SK-N-SH treated with all-trans-retinoic acid at 6 μM for 48 hours (cell line): ENCODE results near the gene NREP.
"Not testable (repeated sequence)": the region's sequence is repeated elsewhere in the genome, so short reads cannot be mapped to it uniquely, and the experiment has no call there.

Experiments
- ATAC-seq: fragments of 200-7000 bp; cut with Tn5 transposase; 3 replicates; pipeline ENCODE4 v1.9.1; 2020; ENCODE audit warnings: mild to moderate bottlenecking, moderate library complexity
- ARNTL ChIP-seq: fragments of 450-650 bp; formaldehyde crosslinking; IDR thresholded peaks from 2 replicates; pipeline ENCODE4 v1.5.0; 2020; ENCODE audit warnings: low read depth, mild to moderate bottlenecking, moderate library complexity, borderline replicate concordance
- BACH2 ChIP-seq: fragments of 250-450 bp; sonication (Bioruptor Pico); IDR thresholded peaks from 2 replicates; pipeline ENCODE4 v1.9.0; 2021; ENCODE audit warnings: mild to moderate bottlenecking, borderline replicate concordance
- CREB5 ChIP-seq: fragments of 250-450 bp; sonication (Bioruptor Pico); IDR thresholded peaks from 2 replicates; pipeline ENCODE4 v1.5.1; 2020; ENCODE audit warnings: low read depth, mild to moderate bottlenecking, moderate library complexity
- CSDC2 ChIP-seq: fragments of 250-450 bp; sonication (Bioruptor Pico); IDR thresholded peaks from 2 replicates; pipeline ENCODE4 v1.5.0; 2020; ENCODE audit warnings: mild to moderate bottlenecking, moderate library complexity
- ESRRG ChIP-seq: fragments of 250-450 bp; sonication (Bioruptor Pico); IDR thresholded peaks from 2 replicates; pipeline ENCODE4 v1.6.1; 2021; ENCODE audit warnings: mild to moderate bottlenecking
- GLIS3 ChIP-seq: fragments of 250-450 bp; sonication (Bioruptor Pico); IDR thresholded peaks from 2 replicates; pipeline ENCODE4 v1.5.0; 2020; ENCODE audit warnings: mild to moderate bottlenecking, moderate library complexity
- ISL1 ChIP-seq: fragments of 250-450 bp; sonication (Bioruptor Pico); IDR thresholded peaks from 2 replicates; pipeline ENCODE4 v2.1.2; 2022; ENCODE audit warnings: mild to moderate bottlenecking, moderate library complexity
- OSR1 ChIP-seq: fragments of 250-450 bp; sonication (Bioruptor Pico); IDR thresholded peaks from 2 replicates; pipeline ENCODE4 v1.8.0; 2022; ENCODE audit warnings: moderate library complexity, mild to moderate bottlenecking, inconsistent platforms
- PATZ1 ChIP-seq: fragments of 250-450 bp; sonication (Bioruptor Pico); IDR thresholded peaks from 2 replicates; pipeline ENCODE4 v1.8.0; 2020; ENCODE audit warnings: mild to moderate bottlenecking, moderate library complexity, borderline replicate concordance
- POU6F1 ChIP-seq: fragments of 250-450 bp; sonication (Bioruptor Pico); IDR thresholded peaks from 2 replicates; pipeline ENCODE4 v1.8.0; 2021; ENCODE audit warnings: low read depth, mild to moderate bottlenecking, moderate library complexity, borderline replicate concordance
- PPARA ChIP-seq: fragments of 250-450 bp; sonication (Bioruptor Pico); IDR thresholded peaks from 2 replicates; pipeline ENCODE4 v1.5.0; 2020; ENCODE audit warnings: mild to moderate bottlenecking, borderline replicate concordance
- RARB ChIP-seq: fragments of 250-450 bp; sonication (Bioruptor Pico); IDR thresholded peaks from 2 replicates; pipeline ENCODE4 v1.8.0; 2021; ENCODE audit warnings: mild to moderate bottlenecking, moderate library complexity
- TCF4 ChIP-seq: fragments of 250-450 bp; sonication (Bioruptor Pico); IDR thresholded peaks from 2 replicates; pipeline ENCODE4 v1.8.0; 2021; ENCODE audit warnings: mild to moderate bottlenecking, moderate library complexity, borderline replicate concordance
- ZC3H10 ChIP-seq: fragments of 250-450 bp; sonication (Bioruptor Pico); IDR thresholded peaks from 2 replicates; pipeline ENCODE4 v1.5.1; 2021; ENCODE audit warnings: mild to moderate bottlenecking, moderate library complexity
- ZFP3 ChIP-seq: fragments of 250-450 bp; sonication (Bioruptor Pico); IDR thresholded peaks from 2 replicates; pipeline ENCODE4 v1.5.0; 2020; ENCODE audit warnings: mild to moderate bottlenecking, moderate library complexity
- ZFP30 ChIP-seq: fragments of 450-650 bp; formaldehyde crosslinking; IDR thresholded peaks from 2 replicates; pipeline ENCODE4 v1.5.0; 2022; ENCODE audit warnings: mild to moderate bottlenecking, moderate library complexity
- ZNF565 ChIP-seq: fragments of 450-650 bp; formaldehyde crosslinking; conservative IDR thresholded peaks from 2 replicates; pipeline ENCODE4 v1.5.0; 2020; ENCODE audit warnings: low read depth, mild to moderate bottlenecking, moderate library complexity
- ZNF70 ChIP-seq: fragments of 450-650 bp; formaldehyde crosslinking; IDR thresholded peaks from 2 replicates; pipeline ENCODE4 v1.5.0; 2020; ENCODE audit warnings: mild to moderate bottlenecking, moderate library complexity
- ZNF8 ChIP-seq: fragments of 450-650 bp; formaldehyde crosslinking; IDR thresholded peaks from 2 replicates; pipeline ENCODE4 v1.5.0; 2020; ENCODE audit warnings: mild to moderate bottlenecking, moderate library complexity

The NREP gene

GRCh38 chr5:111726986-111727385 lies 30.0 kb downstream of the NREP start:
- ATAC-seq, result no peak

GRCh38 chr5:111722140-111722539 lies 34.9 kb downstream of the NREP start:
- TF ChIP-seq PATZ1 (CRISPR knock-in tag) (no peak), PPARA (CRISPR knock-in tag) (no peak), CREB5 (no peak), ZC3H10 (CRISPR knock-in tag) (no peak), ZNF8 (no peak), ESRRG (CRISPR knock-in tag) (no peak), POU6F1 (CRISPR knock-in tag) (no peak), ZFP3 (CRISPR knock-in tag) (no peak), CSDC2 (CRISPR knock-in tag) (no peak), OSR1 (no peak), RARB (no peak), ISL1 (no peak)
- peak; percentile 10; the same call in 1 of the 3 replicates for ATAC-seq

More at GRCh38 chr5:111726986-111727385, 30.0 kb downstream of the NREP start:
- TF ChIP-seq ZNF565 (CRISPR knock-in tag), result no peak

- peak; percentile 10; the same call in 2 of the 3 replicates for ATAC-seq
- TF ChIP-seq ZNF565 (CRISPR knock-in tag) (no peak), OSR1 (no peak), ZC3H10 (CRISPR knock-in tag) (no peak), CSDC2 (CRISPR knock-in tag) (no peak), ISL1 (no peak), ARNTL (no peak), ESRRG (CRISPR knock-in tag) (no peak), POU6F1 (CRISPR knock-in tag) (no peak), RARB (no peak), GLIS3 (no peak), ZNF70 (CRISPR knock-in tag) (no peak), BACH2 (CRISPR knock-in tag) (no peak), ZFP30 (CRISPR knock-in tag) (no peak), ZFP3 (CRISPR knock-in tag) (no peak), PATZ1 (CRISPR knock-in tag) (no peak), TCF4 (CRISPR knock-in tag) (no peak)
These were observed 36.6 kb downstream of the NREP start for GRCh38 chr5:111720333-111720890.

GRCh38 chr5:111719773-111720172 lies 37.2 kb downstream of the NREP start:
- no peak for TF ChIP-seq CSDC2 (CRISPR knock-in tag)
- no peak for TF ChIP-seq OSR1
- TF ChIP-seq RARB, result 0 out of 2 replicates have a peak, but pooled peaks have one; percentile 6
- TF ChIP-seq, all 23 proteins: peak for 1
- peak; percentile 6; the same call in 2 of the 3 replicates for ATAC-seq

- not testable (repeated sequence) for ATAC-seq
These were observed 40.2 kb downstream of the NREP start for GRCh38 chr5:111716789-111717188.
